GM19328 (cell line): ENCODE results near the gene SLCO4A1.

Source experiments
- ATAC-seq: cut with Tn5 transposase; IDR thresholded peaks from one replicate; pipeline ENCODE4 v1.9.1; 2021; ENCODE audit warnings: mild to moderate bottlenecking, moderate library complexity; ENCODE audit not compliant: unreplicated experiment

Gene SLCO4A1

DNA sequence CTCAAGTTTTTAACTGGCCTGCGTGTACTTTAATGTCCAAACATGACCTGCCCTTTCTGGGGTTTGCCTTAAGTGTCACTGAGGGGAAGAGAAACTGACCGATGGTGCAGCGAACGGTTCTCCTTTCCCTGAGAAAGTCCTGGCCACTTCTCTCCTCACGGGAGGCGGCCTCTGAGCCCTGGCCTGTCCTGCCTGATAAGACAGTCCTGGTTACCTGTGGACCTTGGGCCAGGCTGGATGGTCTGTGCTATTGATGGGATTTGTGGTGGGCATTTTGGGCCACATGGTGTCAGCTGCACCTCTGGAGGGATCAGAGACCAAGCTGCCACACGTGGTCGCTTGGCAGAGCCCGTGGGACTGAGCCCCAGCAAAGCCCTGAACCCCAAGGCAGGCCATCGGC lies 54.7 kb downstream of the SLCO4A1 start:
- no peak for ATAC-seq

DNA sequence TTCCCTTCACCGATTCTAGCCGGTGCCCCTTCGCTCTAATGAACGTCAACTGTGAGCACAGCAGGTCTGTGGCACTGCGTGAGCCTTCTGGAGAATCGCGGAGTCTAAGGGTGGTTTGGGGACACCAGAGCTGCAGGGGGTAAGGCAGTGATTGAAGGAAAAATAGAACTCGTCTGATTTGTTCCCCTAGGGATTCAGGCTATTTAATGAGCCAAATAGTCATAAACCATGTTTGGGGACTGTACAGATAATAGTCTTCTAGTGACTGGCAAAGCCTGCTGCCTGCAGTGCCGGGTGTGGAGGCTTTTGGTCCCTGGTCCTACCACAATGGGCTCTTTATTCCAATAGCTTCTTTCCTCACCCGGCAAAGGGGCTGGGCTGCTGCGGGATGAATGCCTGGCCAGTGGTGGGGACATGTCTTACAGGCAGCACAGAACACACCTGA lies 55.2 kb downstream of the SLCO4A1 start:
- no peak for ATAC-seq

DNA sequence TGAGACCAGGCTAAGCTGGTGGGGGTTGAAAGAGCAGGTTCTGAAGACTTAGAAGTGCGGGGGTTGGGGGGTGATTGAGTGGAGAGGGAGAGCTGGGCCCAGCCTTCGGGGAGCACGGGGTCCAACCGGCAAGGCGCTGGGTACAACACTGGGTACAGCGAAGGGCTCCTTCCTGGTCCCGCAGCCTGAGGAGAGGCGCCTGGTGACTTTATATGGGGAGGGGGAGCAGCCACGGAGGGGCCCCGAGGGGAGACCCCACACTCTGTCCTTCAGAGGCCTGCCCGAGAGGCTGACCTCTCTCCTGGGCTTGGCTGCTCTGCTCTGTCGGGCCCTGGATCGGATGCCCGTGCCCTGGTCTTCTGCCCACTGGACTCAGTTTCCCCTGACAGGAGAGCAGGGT lies 55.9 kb downstream of the SLCO4A1 start:
- ATAC-seq = no peak

DNA sequence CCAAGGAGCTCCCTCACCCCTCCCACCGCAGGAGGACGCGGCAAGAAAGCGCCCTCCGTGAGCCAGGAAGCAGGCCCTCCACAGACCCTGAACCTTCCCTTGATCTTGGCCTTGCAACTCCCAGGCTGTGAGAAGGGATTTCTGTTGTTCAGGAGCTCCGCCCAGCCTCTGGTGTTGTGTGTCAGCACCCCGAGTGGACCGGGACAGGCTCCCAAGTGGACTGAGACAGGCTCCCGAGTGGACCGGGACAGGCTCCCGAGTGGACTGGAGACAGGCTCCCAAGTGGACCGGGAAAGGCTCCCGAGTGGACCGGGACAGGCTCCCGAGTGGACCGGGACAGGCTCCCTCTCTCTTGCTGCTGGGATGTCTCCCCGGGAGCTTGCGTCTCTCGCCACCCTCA lies 57.0 kb downstream of the SLCO4A1 start:
- no peak for ATAC-seq

GRCh38 chr20:62699741-62700140 lies 57.4 kb downstream of the SLCO4A1 start:
- ATAC-seq = no peak

DNA sequence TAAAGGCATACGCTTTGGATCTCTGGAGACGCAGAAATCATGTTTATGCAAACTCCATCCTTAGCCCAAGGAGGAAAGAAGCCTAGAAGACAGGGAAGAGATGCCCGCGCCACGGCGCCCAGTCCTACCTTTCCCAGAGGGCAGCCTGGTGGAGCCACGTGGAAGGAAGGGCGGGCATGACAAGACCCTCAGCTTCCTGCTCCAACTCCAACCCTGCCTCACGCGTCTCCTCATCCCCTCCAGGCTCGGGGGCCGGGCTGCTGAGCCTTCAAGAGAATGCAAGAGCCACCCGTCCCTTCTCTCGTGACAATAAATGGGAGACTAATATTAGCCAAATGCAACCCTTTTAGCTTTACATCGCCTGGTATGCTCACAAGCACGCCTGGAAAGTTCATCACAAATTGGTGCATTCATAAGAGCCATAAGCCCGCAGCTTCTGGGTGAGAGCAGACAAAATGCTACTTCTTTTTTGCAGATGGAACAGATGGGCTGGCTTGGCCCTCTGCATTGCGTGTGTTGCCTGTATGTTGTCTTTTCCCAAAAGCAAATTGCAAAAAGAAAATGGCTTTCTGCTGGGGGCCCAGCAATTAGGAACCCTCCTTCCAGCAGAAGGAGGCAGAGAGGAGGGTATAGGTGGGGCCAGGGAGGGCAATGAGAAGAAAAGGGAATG lies 58.1 kb downstream of the SLCO4A1 start:
- no peak for ATAC-seq

DNA sequence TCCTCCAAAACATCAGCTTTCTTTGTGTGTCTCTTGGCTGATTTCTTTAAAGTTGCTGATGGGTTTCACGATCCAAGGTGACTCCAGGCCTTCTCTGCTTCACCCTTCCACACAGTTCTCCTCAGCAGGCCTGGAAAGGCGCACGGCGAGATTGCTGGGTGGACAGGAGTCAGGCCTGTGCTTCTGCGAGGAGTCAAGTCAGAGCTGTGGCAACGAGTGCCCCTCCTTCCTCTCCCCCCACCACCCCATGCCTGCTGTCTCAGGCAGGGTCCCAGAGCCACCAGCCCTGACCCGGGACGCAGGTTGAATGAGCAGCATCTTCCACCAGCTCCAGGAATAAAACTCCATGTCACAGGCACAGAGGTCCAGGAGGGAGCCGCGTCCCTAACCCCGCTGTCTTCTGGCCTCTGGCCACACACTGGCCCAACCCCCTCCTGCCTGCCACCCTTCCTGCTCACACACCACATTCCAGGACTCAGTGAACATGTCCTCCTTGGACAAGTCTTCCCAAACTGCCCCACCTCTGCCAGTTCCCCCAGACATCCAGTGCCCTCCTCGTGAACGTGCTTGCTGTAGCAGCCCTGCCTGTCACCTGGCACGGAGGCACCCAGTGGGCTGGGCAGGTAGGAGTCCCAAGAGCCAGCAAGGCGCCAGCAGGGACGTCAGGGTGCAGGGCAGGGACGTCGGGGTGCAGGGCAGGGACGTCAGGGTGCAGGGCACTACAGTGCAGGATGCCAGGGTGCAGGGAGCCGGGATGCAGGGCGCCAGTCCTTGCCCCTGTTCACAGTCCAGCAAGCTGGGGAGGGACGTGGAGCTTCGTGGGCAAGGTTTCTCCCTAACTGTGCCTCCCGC lies 59.1 kb downstream of the SLCO4A1 start:
- ATAC-seq = no peak

DNA sequence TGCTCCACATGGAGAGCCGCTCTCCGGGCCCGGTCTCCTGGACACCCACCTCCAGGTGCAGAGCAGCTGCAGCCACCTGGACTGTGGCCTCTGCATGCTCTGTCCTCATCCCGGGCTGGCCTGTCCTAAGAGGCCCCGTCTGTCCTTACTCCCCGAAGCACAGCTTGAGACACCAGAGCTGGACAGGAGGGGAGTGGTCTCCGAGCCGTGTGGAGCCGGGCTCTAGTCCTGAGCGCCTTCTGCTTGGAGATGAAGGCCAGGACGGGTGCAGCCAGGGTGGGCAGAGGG lies 59.7 kb downstream of the SLCO4A1 start:
- ATAC-seq = no peak

DNA sequence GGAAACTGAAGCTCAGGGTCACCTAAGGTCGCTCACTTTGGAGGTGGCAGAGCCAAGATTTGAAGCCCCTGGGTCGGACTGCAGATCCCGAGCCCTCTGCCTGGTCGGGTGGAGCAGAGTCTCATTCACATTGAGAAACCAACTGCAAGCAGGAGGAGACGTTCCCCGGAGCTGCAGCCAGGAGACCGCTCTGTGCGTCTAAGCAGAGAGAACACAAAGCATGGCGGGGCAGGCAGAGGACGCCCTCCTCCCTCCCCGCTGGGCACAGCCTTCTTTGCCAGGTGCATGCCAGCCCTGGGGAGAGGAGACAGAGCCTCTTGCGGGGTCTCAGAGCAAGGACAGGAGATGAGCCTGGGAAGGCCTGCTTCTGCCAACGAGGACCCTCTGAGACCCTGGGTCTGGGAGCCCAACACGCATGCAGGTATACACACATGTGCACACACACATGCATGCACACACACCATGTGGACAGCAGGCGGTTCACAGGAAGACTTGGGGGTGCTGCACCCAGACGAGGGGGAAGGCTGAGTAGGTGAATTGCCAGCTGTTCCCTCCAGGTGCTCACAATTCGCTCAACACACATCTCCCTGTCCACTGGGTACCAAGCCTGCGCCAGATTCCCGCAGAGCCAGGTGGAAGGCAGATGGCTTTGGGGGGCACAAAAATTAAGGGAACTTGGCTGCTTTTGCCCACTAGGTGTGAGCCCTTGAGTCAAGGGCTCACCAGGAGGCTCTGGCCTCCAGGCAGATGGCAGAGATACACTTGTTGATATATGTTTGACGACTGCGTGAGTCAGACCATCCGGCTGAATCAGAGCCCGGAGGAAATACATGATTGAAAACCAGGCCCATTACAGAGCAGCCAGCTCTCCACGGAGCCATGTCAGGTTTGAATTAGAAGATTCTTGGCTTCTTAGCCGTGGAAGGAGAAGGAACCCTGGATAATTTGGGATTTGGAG lies 60.9 kb downstream of the SLCO4A1 start:
- ATAC-seq = no peak

GRCh38 chr20:62703853-62704228 lies 61.5 kb downstream of the SLCO4A1 start:
- ATAC-seq = no peak

- ATAC-seq = no peak
Measured at GRCh38 chr20:62704341-62704948, 62.1 kb downstream of the SLCO4A1 start.

- ATAC-seq = no peak
Measured at GRCh38 chr20:62705627-62706026, 63.3 kb downstream of the SLCO4A1 start.

DNA sequence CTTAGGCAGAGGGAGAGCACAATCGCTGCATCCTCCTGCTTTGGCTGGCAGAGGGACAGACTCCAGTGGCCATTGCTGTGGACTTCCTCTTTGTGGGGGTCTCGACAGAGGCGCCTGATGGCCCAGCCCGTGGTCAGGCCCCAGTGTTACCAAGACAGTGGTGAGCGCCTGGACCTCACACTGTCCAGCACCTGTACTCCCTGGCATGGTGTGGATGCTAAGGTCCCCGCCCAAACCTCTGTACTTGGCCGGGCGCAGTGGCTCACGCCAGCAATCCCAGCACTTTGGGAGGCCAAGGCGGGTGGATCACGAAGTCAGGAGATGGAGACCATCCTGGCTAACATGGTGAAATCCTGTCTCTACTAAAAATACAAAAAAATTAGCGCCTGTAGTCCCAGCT lies 64.0 kb downstream of the SLCO4A1 start:
- ATAC-seq = no peak

DNA sequence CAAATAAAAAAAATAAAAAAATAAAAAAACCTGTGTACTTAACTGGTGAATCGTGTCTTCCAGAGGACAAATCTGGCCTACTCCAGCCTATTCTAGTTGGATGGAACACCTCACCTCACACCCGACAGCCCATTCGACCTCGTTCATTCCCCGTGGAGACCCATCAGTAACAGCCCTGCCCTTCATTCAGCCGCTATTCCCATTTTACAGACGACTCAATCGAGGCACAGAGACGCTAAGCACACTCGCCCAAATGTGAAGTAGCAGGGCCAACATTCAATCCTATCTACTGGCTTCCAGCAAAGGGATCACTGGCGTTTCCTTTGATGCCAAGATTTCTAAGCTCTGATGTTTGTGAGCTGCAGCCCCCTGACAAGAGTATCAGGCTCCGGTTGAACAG lies 64.6 kb downstream of the SLCO4A1 start:
- ATAC-seq = no peak

DNA sequence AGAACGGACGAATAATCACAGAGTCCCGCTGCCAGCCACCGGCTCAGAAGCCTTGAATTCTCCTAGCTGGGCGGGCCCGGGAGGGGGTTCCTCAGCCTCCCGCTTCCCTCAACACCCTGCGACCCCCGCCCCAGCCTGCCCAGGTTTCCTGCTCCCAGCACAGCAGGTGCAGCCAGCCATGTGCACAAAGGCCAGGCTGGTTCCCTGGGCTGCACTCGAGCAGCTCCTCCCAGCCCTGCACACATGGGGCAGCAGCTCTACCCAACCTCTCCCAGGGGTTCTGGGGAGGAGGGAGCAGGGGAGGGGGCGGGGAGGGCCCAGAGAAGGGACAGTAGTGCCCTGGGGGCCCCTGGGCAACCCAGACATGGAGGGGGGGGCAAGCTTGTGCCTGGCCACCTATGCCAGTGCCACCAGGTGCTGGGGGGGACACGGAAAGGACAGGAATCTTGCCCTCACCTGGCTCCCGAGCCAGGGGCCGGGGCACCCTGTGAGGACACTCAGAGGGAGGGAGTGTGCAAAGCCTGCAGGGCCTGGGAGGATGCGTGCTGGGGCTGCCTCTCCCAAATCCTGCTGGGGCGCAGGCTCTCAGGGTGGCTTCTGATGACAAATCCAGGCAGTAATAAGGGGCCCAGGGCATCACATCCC lies 65.1 kb downstream of the SLCO4A1 start:
- ATAC-seq = no peak

DNA sequence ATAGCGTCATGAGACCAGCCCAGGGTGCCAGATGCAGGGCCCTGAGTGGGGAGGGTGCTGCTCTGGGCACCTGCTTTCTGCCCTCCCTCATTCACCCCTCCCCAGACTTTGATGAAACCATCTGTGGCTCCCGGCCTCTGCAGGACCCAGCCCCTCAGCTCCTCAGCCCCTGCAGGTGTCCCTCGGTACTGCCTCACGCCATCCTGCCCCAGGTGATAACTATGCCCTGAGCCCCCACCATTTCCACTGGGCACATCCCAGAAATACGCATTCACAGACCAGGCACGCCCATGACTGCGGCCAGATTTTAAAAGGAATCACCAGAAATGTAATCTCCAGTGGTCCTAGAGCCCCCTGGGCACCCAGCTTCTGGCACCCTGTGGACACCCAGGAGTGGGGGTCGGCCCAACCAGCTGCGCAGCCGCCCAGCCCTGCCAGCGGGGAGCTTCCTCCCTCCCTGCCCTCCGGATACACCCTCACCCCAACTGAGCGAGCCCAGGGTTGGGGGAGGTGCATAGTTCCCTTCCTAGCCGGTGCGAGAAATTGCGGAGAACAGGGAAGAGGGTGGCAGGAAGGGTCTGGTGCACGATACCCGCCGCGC lies 65.7 kb downstream of the SLCO4A1 start:
- no peak for ATAC-seq

DNA sequence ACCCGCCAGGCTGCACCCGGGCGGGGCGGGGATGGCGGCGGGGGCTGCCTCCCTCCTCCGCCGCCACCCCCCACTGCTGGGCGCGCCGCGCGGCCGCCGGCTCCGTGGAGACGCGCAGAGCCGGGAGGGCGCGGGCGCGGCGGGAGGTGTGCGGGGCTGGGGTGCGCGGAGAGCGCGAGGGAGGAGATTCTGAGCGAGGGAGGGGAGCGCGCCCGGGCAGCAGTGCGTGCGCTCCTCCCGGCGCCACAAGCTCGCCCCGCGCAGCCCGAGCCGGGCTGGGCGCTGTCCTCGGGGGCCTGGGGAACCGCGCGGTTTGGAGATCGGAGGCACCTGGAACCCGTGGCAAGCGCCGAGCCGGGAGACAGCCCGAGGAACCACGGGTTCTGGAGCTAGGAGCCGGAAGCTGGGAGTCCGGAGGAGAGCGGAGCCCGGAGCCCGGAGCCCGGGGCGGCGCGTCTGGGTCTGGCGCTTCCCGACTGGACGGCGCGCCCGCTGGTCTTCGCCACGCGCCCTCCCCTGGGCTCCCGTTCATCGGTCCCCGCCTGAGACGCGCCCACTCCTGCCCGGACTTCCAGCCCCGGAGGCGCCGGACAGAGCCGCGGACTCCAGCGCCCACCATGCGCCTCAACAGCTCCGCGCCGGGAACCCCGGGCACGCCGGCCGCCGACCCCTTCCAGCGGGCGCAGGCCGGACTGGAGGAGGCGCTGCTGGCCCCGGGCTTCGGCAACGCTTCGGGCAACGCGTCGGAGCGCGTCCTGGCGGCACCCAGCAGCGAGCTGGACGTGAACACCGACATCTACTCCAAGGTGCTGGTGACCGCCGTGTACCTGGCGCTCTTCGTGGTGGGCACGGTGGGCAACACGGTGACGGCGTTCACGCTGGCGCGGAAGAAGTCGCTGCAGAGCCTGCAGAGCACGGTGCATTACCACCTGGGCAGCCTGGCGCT lies 66.6 kb downstream of the SLCO4A1 start, which contains the start of gene NTSR1:
TSS of gene NTSR1 (plus strand) at position 246 of the 946 bp plus-strand sequence. CDS start at position 618, 372 bp downstream.
- no peak for ATAC-seq

GRCh38 chr20:62709537-62709905 lies 67.2 kb downstream of the SLCO4A1 start:
- ATAC-seq = no peak
